ENCODE data around the gene FAM110C. TPM values are rescaled to one million over a fixed set of nuclear protein-coding genes. Genes with fewer than 3 reads are reported as not detected.

Gene FAM110C
- total RNA-seq, 2 donors from 2014 or later: 16.6 to 20.4 TPM

DNA sequence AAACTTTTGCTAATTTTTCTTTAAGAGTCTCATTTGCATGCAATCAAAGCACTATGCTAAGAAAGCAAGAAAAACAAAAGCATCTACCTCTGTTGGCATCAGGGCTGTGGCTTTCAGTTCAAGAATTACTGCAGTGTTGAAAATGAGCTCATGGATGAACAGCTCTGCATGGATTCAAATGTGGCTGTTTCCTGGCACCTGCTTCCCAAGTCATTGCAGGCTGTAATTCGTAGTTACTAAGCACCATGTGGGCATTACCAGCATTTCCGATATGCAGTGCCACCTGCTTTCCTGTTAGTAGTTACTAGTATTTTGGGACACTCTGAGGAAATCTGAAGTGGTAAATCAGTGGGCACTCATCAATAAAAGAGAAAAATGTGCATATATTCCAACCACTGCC is 37.8 kb upstream of the FAM110C start:
- Histone ChIP-seq H3K27ac (no peak overlapping the region), H3K4me3 (no peak overlapping the region), H3K36me3 (replicated peaks in 1 of 2; ENCODE audit: insufficient read depth in 1 of 2, low read depth in 2 of 2) (no peaks in the 10 kb centered on the region), H3K9me3 (no peaks in the 10 kb centered on the region), H3K27me3 (no peaks in the 10 kb centered on the region), H3K4me1 (no peaks in the 10 kb centered on the region)
- 69 to 81% methylated on average over 2 of the region's 2 CpGs for WGBS, 2 donors
- intact Hi-C loops (cut with DNase I): no loop called here
- no peak for TF ChIP-seq POLR2A (IDR thresholded peaks at IDR 0.05)
- TF ChIP-seq, protein P1, sequence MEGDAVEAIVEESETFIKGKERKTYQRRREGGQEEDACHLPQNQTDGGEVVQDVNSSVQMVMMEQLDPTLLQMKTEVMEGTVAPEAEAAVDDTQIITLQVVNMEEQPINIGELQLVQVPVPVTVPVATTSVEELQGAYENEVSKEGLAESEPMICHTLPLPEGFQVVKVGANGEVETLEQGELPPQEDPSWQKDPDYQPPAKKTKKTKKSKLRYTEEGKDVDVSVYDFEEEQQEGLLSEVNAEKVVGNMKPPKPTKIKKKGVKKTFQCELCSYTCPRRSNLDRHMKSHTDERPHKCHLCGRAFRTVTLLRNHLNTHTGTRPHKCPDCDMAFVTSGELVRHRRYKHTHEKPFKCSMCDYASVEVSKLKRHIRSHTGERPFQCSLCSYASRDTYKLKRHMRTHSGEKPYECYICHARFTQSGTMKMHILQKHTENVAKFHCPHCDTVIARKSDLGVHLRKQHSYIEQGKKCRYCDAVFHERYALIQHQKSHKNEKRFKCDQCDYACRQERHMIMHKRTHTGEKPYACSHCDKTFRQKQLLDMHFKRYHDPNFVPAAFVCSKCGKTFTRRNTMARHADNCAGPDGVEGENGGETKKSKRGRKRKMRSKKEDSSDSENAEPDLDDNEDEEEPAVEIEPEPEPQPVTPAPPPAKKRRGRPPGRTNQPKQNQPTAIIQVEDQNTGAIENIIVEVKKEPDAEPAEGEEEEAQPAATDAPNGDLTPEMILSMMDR (IDR thresholded peaks at IDR 0.05): no peak
- DNase-seq: no peak
- no peak for ATAC-seq

DNA sequence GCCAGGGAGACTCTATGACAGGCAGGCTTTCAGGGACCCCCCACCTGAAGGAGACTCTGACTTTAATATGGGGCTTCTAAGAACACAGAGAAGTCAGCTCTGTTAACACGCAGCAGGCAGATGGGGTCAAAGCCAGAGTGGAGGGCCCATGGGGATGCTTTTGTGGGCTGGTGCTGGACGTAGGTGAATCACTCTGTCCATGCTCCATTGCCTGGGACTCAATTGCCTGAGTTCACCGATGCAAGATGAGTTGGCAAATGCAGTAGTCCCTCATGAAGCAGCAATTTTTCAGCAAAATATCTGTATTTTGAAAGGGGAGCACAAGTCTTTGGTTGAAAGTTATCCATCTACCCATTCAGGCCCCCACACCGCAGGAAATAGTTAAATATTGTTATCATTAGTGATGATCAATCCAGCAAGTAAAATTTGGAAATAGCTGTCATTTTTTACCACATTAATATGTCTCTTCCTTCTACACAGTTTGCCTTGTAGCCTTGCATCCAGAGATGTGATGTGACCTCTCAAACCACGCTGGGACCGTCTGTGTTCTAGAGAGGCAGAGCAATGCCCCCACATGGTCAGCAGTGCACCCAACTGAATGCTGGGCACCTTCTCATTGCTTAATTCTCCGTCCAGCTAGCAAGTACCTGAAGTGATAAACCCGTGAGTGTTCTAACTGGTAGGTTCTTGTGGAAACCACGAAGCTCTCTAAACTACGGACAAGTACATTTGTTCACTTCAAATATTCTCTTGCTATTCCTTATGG is 34.8 kb upstream of the FAM110C start:
- no peak for TF ChIP-seq POLR2A (IDR thresholded peaks at IDR 0.05)
- TF ChIP-seq, protein P1 (IDR thresholded peaks at IDR 0.05): peak in 5 of 7 experiments; percentile 5 to 53 (median 36)
- intact Hi-C loops (cut with DNase I): no loop called here
- 53 to 57% methylated on average over 10 of the region's 10 CpGs for WGBS, 2 donors
- Histone ChIP-seq H3K4me3 (no peak overlapping the region), H3K27me3 (no peaks in the 10 kb centered on the region), H3K4me1 (no peaks in the 10 kb centered on the region), H3K36me3 (replicated peaks in 1 of 2; ENCODE audit: insufficient read depth in 1 of 2, low read depth in 2 of 2) (no peaks in the 10 kb centered on the region), H3K9me3 (no peaks in the 10 kb centered on the region), H3K27ac (no peak overlapping the region)
- DNase-seq: peak; percentile 34 to 62 (median 48)
- peak; percentile 68 for ATAC-seq

DNA sequence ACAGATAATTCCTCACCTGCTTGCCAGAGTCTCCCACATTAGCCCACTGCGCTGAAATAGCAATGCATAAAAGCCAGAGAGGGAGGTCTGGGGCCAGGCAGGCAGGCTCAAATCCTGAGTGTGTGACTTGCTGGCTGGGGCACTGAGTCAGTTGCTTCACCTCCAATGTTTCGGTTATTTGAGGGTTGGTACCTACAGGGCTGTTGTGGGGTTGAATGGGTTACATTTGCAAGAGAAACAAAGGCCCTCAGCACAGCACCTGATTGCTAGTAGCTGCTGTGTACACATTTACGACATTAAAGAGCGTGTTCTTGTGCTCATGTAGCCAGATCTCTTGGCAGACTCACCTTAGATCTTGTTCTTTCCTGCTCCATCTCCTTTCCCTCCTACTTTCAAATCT is 34.1 kb upstream of the FAM110C start:
- DNase-seq (no peak), ATAC-seq (no peak)
- Histone ChIP-seq H3K36me3 (replicated peaks in 1 of 2; ENCODE audit: insufficient read depth in 1 of 2, low read depth in 2 of 2) (no peaks in the 10 kb centered on the region), H3K27ac (no peak overlapping the region), H3K9me3 (no peaks in the 10 kb centered on the region), H3K4me3 (no peak overlapping the region), H3K4me1 (no peaks in the 10 kb centered on the region), H3K27me3 (no peaks in the 10 kb centered on the region)
- intact Hi-C loops (cut with DNase I): no loop called here
- no peak for TF ChIP-seq POLR2A (IDR thresholded peaks at IDR 0.05)
- TF ChIP-seq, protein P1 (IDR thresholded peaks at IDR 0.05): no peak
- 61 to 64% methylated on average over 4 of the region's 4 CpGs for WGBS, 2 donors

DNA sequence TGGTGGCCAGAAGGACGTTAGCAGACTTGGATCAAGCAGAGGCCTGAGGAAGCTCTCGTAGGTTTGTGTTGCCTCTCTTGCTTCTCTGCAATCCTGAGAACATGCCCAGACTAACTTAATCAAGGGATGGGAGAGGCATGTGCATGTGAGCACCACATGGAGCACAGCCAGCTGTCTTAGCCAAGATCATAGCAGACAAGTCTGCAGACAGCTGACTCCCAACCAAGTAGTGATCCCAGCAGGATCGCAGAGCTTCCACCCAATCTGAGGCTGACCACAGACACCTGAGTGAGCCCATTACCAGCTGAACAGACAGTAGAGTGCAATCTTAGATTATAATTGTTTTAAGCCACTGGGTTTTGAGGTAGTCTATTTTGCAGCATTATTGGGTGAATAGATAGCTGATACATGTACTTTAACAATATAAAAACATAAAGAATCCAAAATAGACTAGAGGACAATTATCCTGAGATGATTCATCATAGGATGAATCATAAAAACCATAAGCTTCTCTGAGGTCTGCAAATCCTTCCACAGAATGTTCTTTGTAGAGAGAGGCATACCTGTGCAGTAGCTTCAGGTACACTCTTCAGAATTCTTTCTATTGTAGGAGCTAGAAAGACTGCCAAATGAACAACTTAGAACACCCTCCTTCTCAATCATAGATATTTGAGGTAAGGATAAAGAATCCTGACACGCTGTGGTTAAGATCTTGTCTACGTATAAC is 25.2 kb upstream of the FAM110C start:
- ATAC-seq (no peak), DNase-seq (no peak)
- Histone ChIP-seq H3K4me1 (peaks cover 24% of the 10 kb centered on the region), H3K36me3 (replicated peaks in 1 of 2; ENCODE audit: insufficient read depth in 1 of 2, low read depth in 2 of 2) (no peaks in the 10 kb centered on the region), H3K27ac (peak overlapping the region in 1 of 4 donors; percentile 21), H3K4me3 (no peak overlapping the region), H3K27me3 (no peaks in the 10 kb centered on the region), H3K9me3 (no peaks in the 10 kb centered on the region)
- TF ChIP-seq POLR2A (IDR thresholded peaks at IDR 0.05): no peak
- TF ChIP-seq, protein P1 (IDR thresholded peaks at IDR 0.05): no peak
- WGBS, 2 donors: 85% methylated on average over 5 of the region's 5 CpGs
- intact Hi-C loops (cut with DNase I): no loop called here

Data from body of pancreas (tissue), 4 donors.